ENCODE measurements around the gene LRIG3. TPM values are rescaled to one million over a fixed set of nuclear protein-coding genes. Genes with fewer than 3 reads are reported as not detected.

Gene LRIG3
- total RNA-seq, 4 donors from 2014 or later: 163 to 222 (median 193) TPM

DNA sequence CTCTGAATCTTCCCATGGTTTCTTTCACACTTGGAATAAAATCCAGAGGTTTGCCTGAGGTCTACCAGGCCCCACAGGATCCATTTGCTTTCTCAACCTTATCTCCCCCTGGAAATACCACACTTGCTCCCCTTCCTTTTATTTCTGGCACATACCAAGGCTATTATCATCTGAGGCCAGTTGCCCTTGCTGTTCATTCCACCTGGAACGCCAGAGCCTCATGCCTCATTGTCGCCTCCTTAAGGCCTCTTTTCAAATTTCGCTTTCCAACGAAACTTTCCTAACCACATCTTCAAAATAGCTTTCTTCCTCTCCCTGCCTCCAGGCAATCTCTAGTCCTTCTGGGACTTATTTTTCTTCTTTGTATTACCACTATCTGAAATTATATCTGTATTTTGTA, 11.2 kb upstream of the LRIG3 start:
- no peaks in the 10 kb centered on the region for H3K9me3 ChIP-seq
- no peaks in the 10 kb centered on the region for H3K36me3 ChIP-seq
- DNase-seq: no peak
- intact Hi-C loops (cut with DNase I): no loop called here
- WGBS, 2 donors: 93 to 97% methylated on average over 4 of the region's 4 CpGs
- H3K27me3 ChIP-seq: no peaks in the 10 kb centered on the region
- H3K27ac ChIP-seq: no peak overlapping the region
- no peak overlapping the region for H3K4me3 ChIP-seq (replicated peaks in 1 of 3)
- H3K4me1 ChIP-seq: no peaks in the 10 kb centered on the region
- TF ChIP-seq CTCF (IDR thresholded peaks at IDR 0.05): no peak
- no peak for TF ChIP-seq POLR2A (IDR thresholded peaks at IDR 0.05)

DNA sequence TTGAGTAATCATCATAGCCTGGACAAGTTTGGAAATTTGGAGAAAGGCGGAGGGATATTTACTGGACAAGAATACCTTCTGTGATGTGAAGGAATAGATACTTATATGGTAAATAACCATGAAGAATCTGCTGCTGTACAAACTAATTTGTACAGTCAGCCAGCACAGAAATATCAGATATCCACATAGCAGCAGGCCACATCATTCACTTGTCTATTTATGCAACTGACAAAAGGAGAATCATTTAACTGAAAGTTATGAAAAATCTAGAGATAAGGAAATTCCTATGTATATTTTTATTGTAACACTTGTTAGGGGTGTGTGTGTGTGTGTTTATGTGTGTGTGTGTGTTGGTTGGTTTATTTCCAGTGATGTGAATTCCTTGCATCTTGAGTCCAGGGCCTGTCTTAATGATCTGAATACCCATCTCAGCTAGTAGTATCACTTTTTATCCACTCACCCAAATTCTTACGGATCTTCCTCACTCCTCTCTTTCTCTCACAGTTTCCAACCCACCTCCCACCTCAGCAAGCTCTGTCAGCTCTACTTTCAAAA, 10.5 kb upstream of the LRIG3 start:
- no peak for TF ChIP-seq POLR2A (IDR thresholded peaks at IDR 0.05)
- no peak for TF ChIP-seq CTCF (IDR thresholded peaks at IDR 0.05)
- H3K9me3 ChIP-seq: no peaks in the 10 kb centered on the region
- WGBS, 2 donors: 86 to 97% methylated on average over 2 of the region's 2 CpGs
- H3K4me1 ChIP-seq: no peaks in the 10 kb centered on the region
- no peak overlapping the region for H3K4me3 ChIP-seq (replicated peaks in 1 of 3)
- H3K27me3 ChIP-seq: no peaks in the 10 kb centered on the region
- DNase-seq: no peak
- H3K27ac ChIP-seq: no peak overlapping the region
- intact Hi-C loops (cut with DNase I): no loop called here
- H3K36me3 ChIP-seq: no peaks in the 10 kb centered on the region

- H3K27ac ChIP-seq: no peak overlapping the region
- H3K9me3 ChIP-seq: no peaks in the 10 kb centered on the region
- no peaks in the 10 kb centered on the region for H3K27me3 ChIP-seq
- no peak overlapping the region for H3K4me3 ChIP-seq (replicated peaks in 1 of 3)
- peaks cover 0 to 10% of the 10 kb centered on the region in 2 donors for H3K4me1 ChIP-seq
- DNase-seq: no peak
- TF ChIP-seq CTCF (IDR thresholded peaks at IDR 0.05): no peak
- TF ChIP-seq POLR2A (IDR thresholded peaks at IDR 0.05): no peak
- intact Hi-C loops (cut with DNase I): no loop called here
- H3K36me3 ChIP-seq: no peaks in the 10 kb centered on the region
- WGBS, 2 donors: 91% methylated on average over 4 of the region's 4 CpGs
These were observed 6.8 kb upstream of the LRIG3 start for GRCh38 chr12:58927120-58927519.

DNA sequence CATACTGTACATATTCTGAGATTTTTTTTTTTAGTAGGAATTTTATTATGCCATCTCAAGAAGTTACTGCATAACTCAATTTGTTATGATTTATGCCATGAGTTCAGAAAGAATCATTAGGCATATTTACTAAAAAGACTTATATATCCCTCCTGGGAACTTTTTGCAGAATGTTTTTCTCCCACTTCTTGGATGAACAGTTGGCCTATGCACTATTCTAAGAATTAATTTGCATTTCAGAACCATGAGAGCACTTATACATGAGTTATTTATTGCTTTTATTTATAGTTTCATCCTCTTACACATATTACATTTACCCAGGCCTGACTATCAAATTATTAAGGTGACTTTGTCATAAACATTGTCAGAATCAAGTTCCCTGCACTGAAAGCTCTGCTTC, 6.3 kb upstream of the LRIG3 start:
- DNase-seq: no peak
- no peak for TF ChIP-seq POLR2A (IDR thresholded peaks at IDR 0.05)
- TF ChIP-seq CTCF (IDR thresholded peaks at IDR 0.05): no peak
- H3K27me3 ChIP-seq: no peaks in the 10 kb centered on the region
- intact Hi-C loops (cut with DNase I): no loop called here
- H3K9me3 ChIP-seq: no peaks in the 10 kb centered on the region
- H3K36me3 ChIP-seq: no peaks in the 10 kb centered on the region
- peaks cover 0 to 10% of the 10 kb centered on the region in 2 donors for H3K4me1 ChIP-seq
- no peak overlapping the region for H3K4me3 ChIP-seq (replicated peaks in 1 of 3)
- H3K27ac ChIP-seq: no peak overlapping the region

DNA sequence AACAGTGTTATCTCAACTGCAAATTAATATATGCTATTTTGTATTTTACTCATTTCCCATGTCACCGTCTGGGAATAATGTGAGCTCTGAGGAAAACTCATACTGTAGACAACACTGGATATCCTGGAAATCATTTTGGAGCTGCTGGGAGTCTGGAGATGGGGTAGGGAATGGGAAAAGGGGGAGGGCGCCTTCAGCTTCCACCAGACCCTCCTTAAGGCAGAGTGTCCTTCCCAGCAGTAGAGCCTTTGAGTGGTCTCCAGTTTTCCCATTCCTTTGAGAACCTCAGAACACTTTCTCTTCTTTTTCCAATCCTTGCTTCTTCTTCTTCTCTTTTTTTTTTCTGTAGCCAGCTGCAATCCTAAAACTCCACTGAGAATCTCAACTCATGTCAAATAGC, 5.4 kb upstream of the LRIG3 start:
- no peak for DNase-seq

More for the DNA sequence above, 5.4 kb upstream of the LRIG3 start:
- no peaks in the 10 kb centered on the region for H3K36me3 ChIP-seq
- H3K27ac ChIP-seq: no peak overlapping the region
- H3K9me3 ChIP-seq: no peaks in the 10 kb centered on the region
- no peak overlapping the region for H3K4me3 ChIP-seq (replicated peaks in 1 of 3)
- no peaks in the 10 kb centered on the region for H3K27me3 ChIP-seq
- intact Hi-C loops (cut with DNase I): no loop called here
- no peak for TF ChIP-seq CTCF (IDR thresholded peaks at IDR 0.05)
- TF ChIP-seq POLR2A (IDR thresholded peaks at IDR 0.05): no peak
- 71 to 73% methylated on average over 2 of the region's 2 CpGs for WGBS, 2 donors
- peaks cover 0 to 15% of the 10 kb centered on the region in 2 donors for H3K4me1 ChIP-seq

Data from thyroid gland (tissue), 4 donors.